H1 (cell line): Measurements from ENCODE around the gene PIEZO1. TPM values are rescaled to one million over a fixed set of nuclear protein-coding genes. Genes with fewer than 3 reads are reported as not detected.

Experiments
- RAD21 ChIP-seq, 2 experiments: IDR thresholded peaks in 1 of 2; conservative IDR thresholded peaks in 1 of 2; 2 replicates each; pipeline ENCODE4 v1.6.1; 2011; ENCODE audit warnings: low read depth in 2 of 2, low read length in 2 of 2, improper control_type of control experiment in 1 of 2, inconsistent platforms in 1 of 2, mild to moderate bottlenecking in 1 of 2, moderate library complexity in 1 of 2
- polyA plus RNA-seq, 7 experiments: library from polyadenylated mRNA; depleted of rRNA in 3 of 7; stranded (reverse) in 5 of 7; unstranded in 2 of 7; fragments of >200 nt in 5 of 7; fragments of 200-250 nt in 2 of 7; gene quantifications; 1 replicate in 5 of 7; 2 replicates in 1 of 7; 4 replicates in 1 of 7; pipeline versions ENCODE4 v1.2.1 to v1.2.3, GENCODE V29; 2011 to 2013; ENCODE audit warnings: missing spikeins in 2 of 7, mixed read lengths in 2 of 7
- total RNA-seq: library from RNA; stranded (reverse); fragmentation: NEBNext Ultra II Directional; extraction: Animal tissue kit (Norgen Biotek cat#: 25700); gene quantifications from 2 replicates; pipeline ENCODE4 v1.2.1, GENCODE V29; 2021

The PIEZO1 gene
- total and polyA plus RNA-seq, 2 of the 8 experiments (the other 6 are each of a cell fraction or from before 2014, with no cell fraction given): 42.3 to 67.5 TPM

DNA sequence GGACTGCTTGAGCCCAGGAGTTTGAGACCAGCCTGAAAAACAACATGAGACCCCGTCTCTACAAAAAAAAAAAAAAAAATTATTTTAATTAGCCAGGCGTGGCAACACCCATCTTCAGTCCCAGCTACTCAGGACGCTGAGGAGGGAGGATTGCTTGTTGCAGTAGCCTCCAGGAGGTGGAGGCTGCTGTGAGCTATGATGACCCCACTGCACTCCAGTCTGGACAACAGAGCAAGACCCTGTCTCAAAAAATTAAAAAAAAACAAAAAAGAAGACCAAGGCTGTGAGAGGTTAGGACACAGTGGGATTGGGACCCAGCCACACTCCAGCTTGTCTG is 97.4 kb downstream of the PIEZO1 start (continued):
- no peak for TF ChIP-seq RAD21 (IDR thresholded peaks at IDR 0.05 in 1 of 2, conservative IDR thresholded peaks at IDR 0.05 in 1 of 2; ENCODE audit: low read depth in 2 of 2, low read length in 2 of 2)
- TF ChIP-seq, all 59 proteins: peak for 0
